SK-N-SH (cell line): ENCODE measurements around the gene ENOX1. TPM values are rescaled to one million over a fixed set of nuclear protein-coding genes. Genes with fewer than 3 reads are reported as not detected.

Experiments used
- CHD2 ChIP-seq: fragments of 150-350 bp; IDR thresholded peaks from 2 replicates; pipeline ENCODE4 v1.6.1; 2018; ENCODE audit warnings: low read length; ENCODE audit not compliant: partially characterized antibody
- FOSL2 ChIP-seq: IDR thresholded peaks from 2 replicates; pipeline ENCODE4 v1.4.0; 2012; ENCODE audit warnings: low read depth, mild to moderate bottlenecking, moderate library complexity, borderline replicate concordance
- FOXM1 ChIP-seq: IDR thresholded peaks from 2 replicates; pipeline ENCODE4 v1.4.0; 2012; ENCODE audit warnings: low read depth, mild to moderate bottlenecking
- IRF3 ChIP-seq: fragments of 150-350 bp; IDR thresholded peaks from 2 replicates; pipeline ENCODE4 v1.6.1; 2016; ENCODE audit warnings: mild to moderate bottlenecking, low read depth, low read length
- JUND ChIP-seq: IDR thresholded peaks from 2 replicates; pipeline ENCODE4 v1.4.0; 2012
- MAX ChIP-seq: IDR thresholded peaks from 2 replicates; pipeline ENCODE4 v1.4.0; 2012; ENCODE audit warnings: low read depth
- MXI1 ChIP-seq: IDR thresholded peaks from 2 replicates; pipeline ENCODE4 v1.6.1; 2012; ENCODE audit warnings: mild to moderate bottlenecking, low read depth, low read length, improper control_type of control experiment
- NFIC ChIP-seq: IDR thresholded peaks from 2 replicates; pipeline ENCODE4 v1.4.0; 2012; ENCODE audit warnings: borderline replicate concordance
- PBX3 ChIP-seq: IDR thresholded peaks from 2 replicates; pipeline ENCODE4; 2012
- REST ChIP-seq: IDR thresholded peaks from 2 replicates; pipeline ENCODE4 v1.6.1; 2012; ENCODE audit warnings: mild to moderate bottlenecking, low read depth, low read length, moderate library complexity
- USF2 ChIP-seq: fragments of 150-350 bp; IDR thresholded peaks from 2 replicates; pipeline ENCODE4 v1.6.1; 2017; ENCODE audit warnings: antibody characterized with exemption, low read length, low read depth, borderline replicate concordance
- ZBTB33 ChIP-seq: IDR thresholded peaks from 2 replicates; pipeline ENCODE4 v1.4.0; 2012; ENCODE audit warnings: low read depth, borderline replicate concordance
- polyA plus RNA-seq, 3 experiments: library from polyadenylated mRNA; depleted of rRNA; stranded (reverse); fragments of >200 nt; gene quantifications; 2 replicates each; pipeline ENCODE4 v1.2.3, GENCODE V29; 2012

The ENOX1 gene
- polyA plus RNA-seq, 1 of the 3 experiments (the other 2 are of a cell fraction), result 5.8 TPM

GRCh38 chr13:43482641-43483040 lies 304.1 kb downstream of the ENOX1 start (continued):
- TF ChIP-seq REST, result no peak
- TF ChIP-seq IRF3, result no peak
- TF ChIP-seq MXI1, result no peak
- TF ChIP-seq CHD2, result no peak
- TF ChIP-seq USF2, result no peak
- no peak for TF ChIP-seq ZBTB33
- TF ChIP-seq MAX, result no peak
- TF ChIP-seq FOSL2, result no peak
- no peak for TF ChIP-seq PBX3
- TF ChIP-seq NFIC, result no peak
- no peak for TF ChIP-seq JUND
- no peak for TF ChIP-seq FOXM1
